ENCODE data around the gene PLA1A. TPM values are rescaled to one million over a fixed set of nuclear protein-coding genes. Genes with fewer than 3 reads are reported as not detected.

The PLA1A gene
- total RNA-seq, 2 experiments from 2014 or later: not detected

GRCh38 chr3:119659606-119660291 is 62.1 kb downstream of the PLA1A start:
- intact Hi-C loops (cut with DNase I, micrococcal nuclease): no loop called here
- no peaks in the 10 kb centered on the region for H3K27me3 ChIP-seq (ENCODE audit: control insufficient read depth in 1 of 2, insufficient read depth in 2 of 2, low read length in 2 of 2)
- H3K9me3 ChIP-seq (ENCODE audit: control insufficient read depth in 1 of 2, insufficient read depth in 1 of 2, low read length in 2 of 2): no peaks in the 10 kb centered on the region
- H3K27ac ChIP-seq (ENCODE audit: low read depth in 1 of 2, low read length in 2 of 2): no peak overlapping the region
- ChIA-PET CTCF (no interaction called here), POLR2A (no interaction called here)
- Mint-ChIP-seq H3K4me1 (ENCODE audit: low read depth) (no peaks in the 10 kb centered on the region), H3K27ac (no peak overlapping the region), H3K9me3 (no peaks in the 10 kb centered on the region), H3K4me3 (no peak overlapping the region), H3K27me3 (no peaks in the 10 kb centered on the region), H3K36me3 (ENCODE audit: low read depth) (peaks cover 16% of the 10 kb centered on the region)
- no peak for DNase-seq
- TF ChIP-seq CTCF (IDR thresholded peaks at IDR 0.05): no peak
- ATAC-seq (ENCODE audit: poor library complexity): no peak
- peaks cover 5% of the 10 kb centered on the region for H3K36me3 ChIP-seq (ENCODE audit: insufficient read depth, low read length)
- no peaks in the 10 kb centered on the region for H3K4me1 ChIP-seq (ENCODE audit: insufficient read depth, low read length)
- no peak overlapping the region for H3K4me3 ChIP-seq (ENCODE audit: low read length)

- H3K27ac Mint-ChIP-seq: no peak within 1 kb of the TSS
- H3K4me3 ChIP-seq (ENCODE audit: low read length): no peak within 1 kb of the TSS
Measured at GRCh38 chr3:119660474-119661440, 63.1 kb downstream of the PLA1A start, which contains the start of gene POPDC2. TSS of gene POPDC2 (minus strand) at chr3:119660589. CDS start at chr3:119660423, 166 bp downstream.

More at GRCh38 chr3:119660474-119661440, 63.1 kb downstream of the PLA1A start, which contains the start of gene POPDC2:
- Histone ChIP-seq H3K27me3 (ENCODE audit: control insufficient read depth in 1 of 2, insufficient read depth in 2 of 2, low read length in 2 of 2) (no peaks in the 10 kb centered on the region), H3K9me3 (ENCODE audit: control insufficient read depth in 1 of 2, insufficient read depth in 1 of 2, low read length in 2 of 2) (no peaks in the 10 kb centered on the region), H3K27ac (ENCODE audit: low read depth in 1 of 2, low read length in 2 of 2) (no peak within 1 kb of the TSS), H3K36me3 (ENCODE audit: insufficient read depth, low read length) (peaks cover 5% of the 10 kb centered on the region), H3K4me1 (ENCODE audit: insufficient read depth, low read length) (no peaks in the 10 kb centered on the region)
- Mint-ChIP-seq H3K36me3 (ENCODE audit: low read depth) (peaks cover 12% of the 10 kb centered on the region), H3K9me3 (no peaks in the 10 kb centered on the region), H3K4me1 (ENCODE audit: low read depth) (no peaks in the 10 kb centered on the region), H3K4me3 (no peak within 1 kb of the TSS), H3K27me3 (no peaks in the 10 kb centered on the region)
- CTCF ChIA-PET: no interaction called here
- intact Hi-C loops (cut with DNase I, micrococcal nuclease): no loop called here
- no peak for DNase-seq
- TF ChIP-seq CTCF (IDR thresholded peaks at IDR 0.05): no peak
- POLR2A ChIA-PET: interaction anchor here (0.9 kb wide), 1 partner anchor 15 kb away, joined by 4 read pairs; no protein-coding TSS in a partner anchor
- no peak for ATAC-seq (ENCODE audit: poor library complexity)
